Calu3 (cell line): ENCODE data around the gene TIGAR. TPM values are rescaled to one million over a fixed set of nuclear protein-coding genes. Genes with fewer than 3 reads are reported as not detected.

Experiments used
- BruUV-seq: library from RNA; stranded (reverse); fragments of 400-500 nt; replicated peaks from 2 replicates; lab custom pipeline; 2021; lab: Mats Ljungman, UMichigan
- CTCF ChIA-PET: fragments of 300-600 bp; sonication (Branson Sonifier 250); formaldehyde crosslinking; loops from one replicate; lab custom pipeline; 2022; ENCODE audit warnings: antibody characterized with exemption; lab: Charles Lee
- DNase-seq: peaks from one replicate; pipeline ENCODE4 v3.0.0; 2022
- H3K27ac Mint-ChIP-seq: one replicate; pipeline ENCODE4 v1.8.0; 2022; ENCODE audit warnings: mixed read lengths; ENCODE audit not compliant: unreplicated experiment
- H3K27me3 Mint-ChIP-seq: one replicate; pipeline ENCODE4 v1.8.0; 2022; ENCODE audit warnings: mixed read lengths; ENCODE audit not compliant: unreplicated experiment
- H3K36me3 Mint-ChIP-seq: one replicate; pipeline ENCODE4 v1.8.0; 2022; ENCODE audit warnings: mild to moderate bottlenecking, moderate library complexity, mixed read lengths; ENCODE audit not compliant: insufficient read depth, unreplicated experiment
- H3K4me1 Mint-ChIP-seq: one replicate; pipeline ENCODE4 v1.8.0; 2022; ENCODE audit warnings: mild to moderate bottlenecking, low read depth, mixed read lengths; ENCODE audit not compliant: unreplicated experiment
- H3K4me3 Mint-ChIP-seq: one replicate; pipeline ENCODE4 v1.8.0; 2022; ENCODE audit warnings: mild to moderate bottlenecking, low read depth, moderate library complexity, mixed read lengths; ENCODE audit not compliant: unreplicated experiment
- H3K9me3 Mint-ChIP-seq: one replicate; pipeline ENCODE4 v1.8.0; 2022; ENCODE audit warnings: low read depth, mixed read lengths; ENCODE audit not compliant: unreplicated experiment
- CTCF ChIP-seq: fragments of 200-600 bp; IDR thresholded peaks from one replicate; pipeline ENCODE4 v1.8.0; 2022; ENCODE audit warnings: antibody characterized with exemption; ENCODE audit not compliant: unreplicated experiment
- intact Hi-C: fragments of 100-400 bp; cut with micrococcal nuclease; formaldehyde crosslinking; loops from one replicate; pipeline ENCODE4 v1.10.0; 2022; ENCODE audit not compliant: unreplicated experiment
- total RNA-seq: library from RNA; stranded (reverse); gene quantifications from 2 replicates; pipeline ENCODE4 v1.2.3, GENCODE V29; 2022

TIGAR gene
- total RNA-seq, 1 experiment from 2014 or later: 15.9 TPM

- intact Hi-C loops: no loop called here
- no peak for TF ChIP-seq CTCF
- Mint-ChIP-seq H3K9me3 (no peaks in the 10 kb centered on the region), H3K36me3 (no peaks in the 10 kb centered on the region), H3K27ac (no peak overlapping the region), H3K27me3 (peaks cover 99% of the 10 kb centered on the region), H3K4me3 (no peak overlapping the region), H3K4me1 (peaks cover 8% of the 10 kb centered on the region)
- CTCF ChIA-PET: interaction anchor here (0.6 kb wide), 1 partner anchor 9 kb away, joined by 6 read pairs; no protein-coding TSS in a partner anchor
- BruUV-seq: no TSS peak
- DNase-seq: no peak
Measured at GRCh38 chr12:4281173-4281654, 39.8 kb upstream of the TIGAR start.

DNA sequence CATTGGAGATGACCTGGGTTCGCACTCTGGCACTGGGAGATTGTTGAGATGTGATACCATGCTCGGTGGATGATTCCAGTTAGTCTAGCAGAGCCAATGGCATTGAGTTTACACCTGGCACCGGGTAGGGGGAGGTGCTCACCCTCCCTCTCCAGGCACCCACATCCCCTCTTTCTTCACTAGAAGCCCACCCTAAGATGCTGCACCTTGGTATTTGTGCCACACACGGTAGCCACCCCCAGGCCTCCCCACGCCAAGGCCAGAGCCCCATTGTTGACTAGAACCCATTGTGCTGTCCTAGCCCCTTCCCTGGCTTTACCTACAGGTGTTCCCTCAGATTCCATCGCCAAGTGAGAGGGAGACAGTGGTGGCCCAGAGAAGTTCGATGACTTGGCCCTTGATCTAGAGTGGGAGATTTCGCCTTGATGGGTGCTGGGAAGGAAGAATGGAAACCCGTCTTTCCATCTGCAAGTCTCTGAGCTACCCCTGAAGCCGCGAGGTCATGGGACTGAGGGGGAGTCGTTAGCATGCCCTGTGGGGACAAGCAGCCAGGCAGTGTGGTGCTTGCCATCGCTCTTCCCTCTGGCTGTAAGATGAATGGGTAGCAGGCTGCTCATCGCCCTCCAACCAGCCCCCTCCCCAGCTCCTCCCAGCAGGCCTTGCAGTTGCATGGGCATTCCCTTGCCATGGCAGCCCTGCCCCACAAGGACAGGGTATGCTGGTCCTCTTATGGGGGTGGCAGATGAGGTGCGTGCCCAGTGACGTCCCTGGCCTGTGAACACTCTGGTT is 38.7 kb upstream of the TIGAR start:
- H3K27ac Mint-ChIP-seq: no peak overlapping the region

DNA sequence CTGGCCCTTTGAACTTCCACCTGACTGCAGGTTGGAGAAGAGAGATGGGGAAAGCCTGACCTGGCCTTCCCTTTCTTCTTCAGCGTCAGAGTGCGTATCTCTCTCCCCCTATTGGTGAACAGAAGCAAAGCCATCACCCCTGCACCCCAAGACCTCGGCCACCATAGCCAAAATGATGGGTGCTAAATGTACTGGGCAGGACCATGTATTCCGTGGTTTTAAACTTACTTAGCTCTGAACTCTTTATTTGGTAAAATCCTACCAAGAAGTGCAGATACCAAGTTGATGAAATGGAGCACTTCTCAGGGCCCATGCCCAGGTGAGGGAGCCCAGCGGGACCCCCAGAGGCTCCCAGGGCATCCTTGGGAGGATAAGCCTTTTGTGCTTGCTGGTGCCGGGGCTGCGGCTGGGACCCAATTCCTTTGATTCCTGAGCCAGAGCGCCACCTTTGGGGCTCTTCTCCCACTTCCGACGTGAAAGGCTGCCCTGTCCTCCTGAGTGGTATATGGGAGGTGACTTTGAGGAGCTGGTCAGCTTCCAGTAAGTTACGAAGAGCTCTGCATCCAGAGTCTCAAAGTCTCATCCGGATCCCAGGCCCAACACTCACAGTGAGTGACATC is 38.0 kb upstream of the TIGAR start:
- DNase-seq: no peak
- Mint-ChIP-seq H3K9me3 (no peaks in the 10 kb centered on the region), H3K4me1 (no peaks in the 10 kb centered on the region), H3K27me3 (peaks cover 99% of the 10 kb centered on the region), H3K27ac (no peak overlapping the region), H3K36me3 (no peaks in the 10 kb centered on the region), H3K4me3 (no peak overlapping the region)
- intact Hi-C loops: no loop called here
- no peak for TF ChIP-seq CTCF
- CTCF ChIA-PET: no interaction called here
- no TSS peak for BruUV-seq

More for the DNA sequence above, 38.7 kb upstream of the TIGAR start:
- no peak for DNase-seq
- TF ChIP-seq CTCF: no peak
- intact Hi-C loops: no loop called here
- BruUV-seq: no TSS peak
- Mint-ChIP-seq H3K36me3 (no peaks in the 10 kb centered on the region), H3K9me3 (no peaks in the 10 kb centered on the region), H3K4me3 (no peak overlapping the region), H3K4me1 (peaks cover 1% of the 10 kb centered on the region), H3K27me3 (peaks cover 99% of the 10 kb centered on the region)
- CTCF ChIA-PET: no interaction called here

- BruUV-seq: no TSS peak
- Mint-ChIP-seq H3K9me3 (no peaks in the 10 kb centered on the region), H3K4me1 (no peaks in the 10 kb centered on the region), H3K27ac (no peak overlapping the region), H3K36me3 (no peaks in the 10 kb centered on the region), H3K27me3 (peaks cover 99% of the 10 kb centered on the region), H3K4me3 (no peak overlapping the region)
- no peak for DNase-seq
- intact Hi-C loops: no loop called here
- no peak for TF ChIP-seq CTCF
- CTCF ChIA-PET: no interaction called here
Measured at GRCh38 chr12:4283512-4284255, 37.3 kb upstream of the TIGAR start.
